HG03045 (cell line): ENCODE results near the gene BCL10.
"Not testable (repeated sequence)": the region's sequence is repeated elsewhere in the genome, so short reads cannot be mapped to it uniquely, and the experiment has no call there.

Experiments used
- ATAC-seq: cut with Tn5 transposase; IDR thresholded peaks from one replicate; pipeline ENCODE4 v1.9.1; 2021; ENCODE audit warnings: mild to moderate bottlenecking, moderate library complexity; ENCODE audit not compliant: unreplicated experiment

BCL10 gene

GRCh38 chr1:85268801-85269585 is 7.4 kb downstream of the BCL10 start:
- ATAC-seq = no peak

GRCh38 chr1:85267313-85267712 is 9.1 kb downstream of the BCL10 start:
- ATAC-seq = no peak

GRCh38 chr1:85264150-85264549 is 12.3 kb downstream of the BCL10 start:
- no peak for ATAC-seq

- ATAC-seq = no peak
Observed at GRCh38 chr1:85262985-85263384, 13.4 kb downstream of the BCL10 start.

- ATAC-seq = no peak
Observed at GRCh38 chr1:85259912-85260274, 16.5 kb downstream of the BCL10 start.

GRCh38 chr1:85259118-85259911 is 17.1 kb downstream of the BCL10 start, which contains the start of gene C1orf52:
Gene C1orf52, minus strand, starts transcription at chr1:85259662. Its CDS starts 29 bp downstream, at chr1:85259633.
- peak; percentile 99 for ATAC-seq

GRCh38 chr1:85258536-85259117 is 17.8 kb downstream of the BCL10 start:
- ATAC-seq = no peak

- not testable (repeated sequence) for ATAC-seq
Observed at GRCh38 chr1:85249042-85249441, 27.4 kb downstream of the BCL10 start.

- no peak for ATAC-seq
Observed at GRCh38 chr1:85245891-85246290, 30.5 kb downstream of the BCL10 start.

- no peak for ATAC-seq
Observed at GRCh38 chr1:85245456-85245855, 31.0 kb downstream of the BCL10 start.

- no peak for ATAC-seq
Observed at GRCh38 chr1:85244271-85245061, 32.0 kb downstream of the BCL10 start.

- ATAC-seq = no peak
Observed at GRCh38 chr1:85243372-85243771, 33.1 kb downstream of the BCL10 start.

GRCh38 chr1:85240643-85241042 is 35.8 kb downstream of the BCL10 start:
- no peak for ATAC-seq

GRCh38 chr1:85240174-85240601 is 36.2 kb downstream of the BCL10 start:
- no peak for ATAC-seq

- ATAC-seq = no peak
Observed at GRCh38 chr1:85237613-85238012, 38.8 kb downstream of the BCL10 start.

- ATAC-seq = no peak
Observed at GRCh38 chr1:85230305-85230977, 46.0 kb downstream of the BCL10 start.

- no peak for ATAC-seq
Observed at GRCh38 chr1:85229574-85230097, 46.8 kb downstream of the BCL10 start.

GRCh38 chr1:85228972-85229371 is 47.5 kb downstream of the BCL10 start:
- ATAC-seq = no peak

- ATAC-seq = no peak
Observed at GRCh38 chr1:85225624-85226380, 50.6 kb downstream of the BCL10 start.
